ENCODE results near the gene HDGFL1. TPM values are rescaled to one million over a fixed set of nuclear protein-coding genes. Genes with fewer than 3 reads are reported as not detected.

Gene HDGFL1
- total and polyA plus RNA-seq, 2 of the 8 experiments (the other 6 are each of a cell fraction or from before 2014, with no cell fraction given), result not detected

DNA sequence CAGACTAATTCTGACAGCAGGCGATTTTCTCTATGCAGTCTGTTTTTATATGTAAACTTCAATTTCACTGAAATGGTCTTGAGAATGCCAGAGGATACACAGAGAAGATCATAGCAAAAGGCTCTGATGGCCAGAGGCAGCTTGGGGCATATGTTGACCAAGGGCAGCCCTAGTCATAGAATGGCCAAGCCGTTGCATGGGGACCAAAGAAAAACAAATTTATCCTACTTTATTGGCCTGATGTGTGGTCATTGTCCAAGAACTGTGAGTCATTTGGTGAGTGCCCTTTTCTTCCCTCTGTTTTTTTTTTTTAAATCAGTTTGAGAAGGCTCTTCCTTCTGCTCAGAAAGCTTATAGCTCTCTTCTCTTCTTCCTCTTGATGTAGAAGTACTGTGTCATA lies 5.8 kb downstream of the HDGFL1 start:
- no peak overlapping the region for H3K4me3 ChIP-seq (ENCODE audit: extremely low read depth in 1 of 4, insufficient read depth in 2 of 4, low read depth in 3 of 4, low read length in 4 of 4)
- no peak overlapping the region for H3K9ac ChIP-seq (replicated peaks in 1 of 4; ENCODE audit: extremely low read depth in 1 of 4, low read depth in 3 of 4, low read length in 3 of 4)
- H4K5ac ChIP-seq (ENCODE audit: insufficient read length, low read depth, low read length), result no peak overlapping the region
- H2BK12ac ChIP-seq (ENCODE audit: low read depth, low read length), result no peak overlapping the region
- H3K14ac ChIP-seq (ENCODE audit: insufficient read length), result no peak overlapping the region
- no peaks in the 10 kb centered on the region for H3K27me3 ChIP-seq (replicated peaks in 1 of 4; ENCODE audit: control insufficient read depth in 3 of 4, extremely low read depth in 1 of 4, insufficient read depth in 3 of 4, low read length in 3 of 4)
- H3K79me1 ChIP-seq (ENCODE audit: low read depth, low read length), result no peaks in the 10 kb centered on the region
- no peak overlapping the region for H2BK20ac ChIP-seq (ENCODE audit: low read length)
- DNase-seq (ENCODE audit: low read depth in 1 of 2, low spot score in 2 of 2), result no peak
- no peak overlapping the region for H2BK5ac ChIP-seq (ENCODE audit: low read depth, low read length)
- no peaks in the 10 kb centered on the region for H3K23me2 ChIP-seq (ENCODE audit: low read depth, low read length)
- CTCF ChIA-PET (ENCODE audit: partially characterized antibody), result no interaction called here
- H3K23ac ChIP-seq (ENCODE audit: insufficient read length), result no peak overlapping the region
- no peak overlapping the region for H3K4ac ChIP-seq (replicated peaks; ENCODE audit: insufficient read length, low read depth, low read length)
- no peak overlapping the region for H2AFZ ChIP-seq (ENCODE audit: low read length)
- WGBS, 2 experiments (ENCODE audit: extremely low coverage in 1 of 2, insufficient coverage in 1 of 2, insufficient read length in 1 of 2, insufficient replicate concordance in 2 of 2, low coverage in 1 of 2, low lambda C conversion rate in 2 of 2, missing lambda C conversion rate in 1 of 2), result 89% methylated on average over 2 of the region's 2 CpGs; no CpG with 5 or more reads in 1 of the 2 experiments
- no peak overlapping the region for H2BK120ac ChIP-seq (replicated peaks; ENCODE audit: low read depth, low read length)
- H4K20me1 ChIP-seq (replicated peaks in 1 of 2; ENCODE audit: control insufficient read depth in 1 of 2, insufficient read depth in 2 of 2, low read length in 2 of 2), result no peaks in the 10 kb centered on the region
- H3K36me3 ChIP-seq (ENCODE audit: control insufficient read depth in 2 of 4, insufficient read depth in 4 of 4, low read length in 3 of 4), result no peaks in the 10 kb centered on the region
- no peak for FAIRE-seq
- POLR2A ChIA-PET (ENCODE audit: partially characterized antibody), result no interaction called here
- H2BK15ac ChIP-seq (ENCODE audit: low read length), result no peak overlapping the region
- peaks cover 0 to under 1% of the 10 kb centered on the region in 2 experiments; a peak in 1 of 4 replicates for H3K9me3 ChIP-seq (ENCODE audit: insufficient read depth in 2 of 2, low read depth in 1 of 2, low read length in 1 of 2)
- no peak overlapping the region for H4K91ac ChIP-seq (replicated peaks; ENCODE audit: insufficient read length, low read length)
- no peaks in the 10 kb centered on the region for H3K79me2 ChIP-seq (ENCODE audit: control insufficient read depth in 1 of 2, insufficient read depth in 2 of 2, low read length in 2 of 2)
- no peak overlapping the region for H4K8ac ChIP-seq (ENCODE audit: extremely low read depth, insufficient read depth, low read length)
- H3K4me2 ChIP-seq (ENCODE audit: insufficient read depth in 1 of 2, low read depth in 2 of 2, low read length in 2 of 2), result no peak overlapping the region
- H3K4me1 ChIP-seq (replicated peaks in 1 of 4; ENCODE audit: control insufficient read depth in 3 of 4, insufficient read depth in 4 of 4, low read length in 3 of 4), result no peaks in the 10 kb centered on the region; a peak in 1 of 7 replicates
- no peak overlapping the region for H3K18ac ChIP-seq (ENCODE audit: extremely low read depth, low read length)
- no peak overlapping the region for H2AK5ac ChIP-seq (ENCODE audit: low read depth, low read length)
- H3K27ac ChIP-seq (ENCODE audit: low read depth, low read length), result no peak overlapping the region
- H3K56ac ChIP-seq (replicated peaks; ENCODE audit: insufficient read length, low read depth, low read length), result no peak overlapping the region
- TF ChIP-seq RBBP5 (IDR thresholded peaks at IDR 0.05; ENCODE audit: borderline replicate concordance, low read depth, low read length) (no peak), SAP30 (IDR thresholded peaks at IDR 0.05; ENCODE audit: insufficient read depth, insufficient replicate concordance, low read length) (no peak)

All from H1 (cell line).